HG02884 (cell line): Measurements from ENCODE around the gene NMT2.
"Not testable (repeated sequence)": the region's sequence is repeated elsewhere in the genome, so short reads cannot be mapped to it uniquely, and the experiment has no call there.

Source experiments
- ATAC-seq: cut with Tn5 transposase; IDR thresholded peaks from one replicate; pipeline ENCODE4 v1.9.1; 2021; ENCODE audit warnings: mild to moderate bottlenecking, moderate library complexity; ENCODE audit not compliant: unreplicated experiment

Gene NMT2

DNA sequence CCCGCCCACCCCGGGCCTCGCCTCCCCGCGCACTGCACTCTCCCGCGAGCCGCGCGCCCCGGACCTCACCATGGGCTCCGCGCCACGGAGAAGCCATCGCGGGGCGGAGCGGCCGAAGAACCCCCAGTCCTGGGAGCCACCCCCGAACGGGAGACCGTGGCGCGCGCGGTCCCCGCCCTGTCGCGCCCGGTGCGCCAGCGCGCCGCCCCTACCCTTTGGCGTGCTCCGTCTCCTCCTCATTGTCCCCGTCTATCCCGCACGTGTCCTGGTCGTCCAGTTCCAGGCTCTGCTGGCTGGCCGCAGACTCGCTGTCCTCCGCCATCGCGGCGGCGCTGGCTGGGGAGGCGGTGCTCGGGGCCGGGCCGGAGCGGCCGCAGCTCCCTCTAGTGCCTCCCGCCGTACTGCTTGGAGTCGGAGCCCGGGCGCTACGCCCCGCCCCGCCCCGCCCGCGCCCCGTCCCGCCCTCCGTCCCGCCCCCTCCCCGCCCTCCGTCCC is at the start of gene NMT2:
TSS of gene NMT2 (minus strand) at position 403 of the 495 bp plus-strand sequence. CDS start at position 322, 81 bp downstream.
- ATAC-seq, result peak; percentile 84

DNA sequence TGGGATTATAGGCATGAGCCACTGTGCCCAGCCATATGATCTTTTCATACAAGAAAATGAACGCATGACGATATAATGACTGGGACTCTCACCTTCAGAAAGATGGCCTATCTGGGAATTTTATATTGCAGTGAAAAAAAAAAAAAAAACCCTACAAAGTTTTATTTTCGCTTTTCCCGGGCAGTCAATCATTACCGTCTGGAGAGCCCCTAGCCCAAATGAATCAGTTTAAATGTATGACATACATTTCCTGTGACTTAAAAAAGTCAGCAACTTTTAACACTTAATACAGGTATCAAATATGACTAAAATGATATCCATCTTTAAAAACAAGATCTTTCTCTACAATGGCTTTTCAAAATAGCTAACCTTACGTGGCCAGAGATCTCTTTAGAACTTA is 48.2 kb upstream of the NMT2 start:
- ATAC-seq, result no peak

DNA sequence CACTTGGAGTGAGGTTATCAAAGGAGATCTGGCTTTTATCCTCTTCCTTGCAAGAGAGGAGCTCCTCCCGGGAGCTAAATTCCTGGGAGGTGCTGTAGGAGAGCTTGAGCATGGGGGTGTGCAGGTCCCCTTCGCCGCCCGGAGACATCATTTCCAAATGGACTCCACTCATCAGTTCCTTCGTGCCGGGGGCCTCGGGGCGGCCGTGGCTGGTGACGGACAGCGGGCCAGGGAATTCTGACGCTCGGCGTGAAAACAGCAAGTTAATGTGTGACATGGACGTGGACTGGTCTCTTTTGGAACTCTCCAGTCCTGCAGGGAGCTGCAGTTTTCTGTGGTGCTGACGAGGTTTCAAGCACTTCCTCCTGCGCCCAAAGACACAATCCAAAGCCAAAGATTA is 45.7 kb upstream of the NMT2 start:
- no peak for ATAC-seq

- ATAC-seq, result no peak
Measured at GRCh38 chr10:15213461-15213861, 45.0 kb upstream of the NMT2 start.

GRCh38 chr10:15211464-15211979 is 43.0 kb upstream of the NMT2 start:
- ATAC-seq, result no peak

GRCh38 chr10:15210521-15210920 is 42.0 kb upstream of the NMT2 start:
- ATAC-seq, result no peak

DNA sequence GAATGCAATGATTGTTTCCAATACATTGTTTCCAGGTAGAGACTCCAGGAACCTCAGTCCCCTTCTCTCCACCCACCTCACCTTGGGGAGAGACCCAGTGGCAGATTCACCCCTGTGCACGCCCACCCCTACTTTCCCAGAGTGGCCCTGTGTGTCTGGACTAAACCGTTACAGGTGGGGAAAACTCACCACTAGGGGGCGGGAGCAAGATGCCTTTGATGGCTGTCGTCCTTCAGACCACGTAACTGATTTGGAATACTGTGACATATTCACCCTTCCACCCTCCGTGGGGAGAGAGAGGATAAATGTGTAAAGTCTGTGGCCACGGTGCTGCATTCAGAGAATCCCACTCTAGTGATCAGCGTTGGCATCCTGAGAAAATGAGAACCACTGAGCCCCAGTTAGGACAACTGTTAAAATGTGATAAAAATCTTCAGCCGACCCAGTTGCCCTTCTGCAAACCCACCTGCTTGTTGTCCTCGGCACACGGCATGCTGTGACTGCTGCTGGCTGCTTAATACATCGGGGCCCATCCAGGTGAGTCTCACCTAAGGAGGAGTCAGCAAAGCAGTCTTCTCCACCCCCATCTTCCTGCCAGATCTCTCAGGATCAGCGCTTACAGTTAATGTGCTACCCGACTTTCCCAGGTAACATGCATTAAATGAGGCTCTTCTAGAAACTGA is 41.5 kb upstream of the NMT2 start:
- ATAC-seq, result peak; percentile 71

DNA sequence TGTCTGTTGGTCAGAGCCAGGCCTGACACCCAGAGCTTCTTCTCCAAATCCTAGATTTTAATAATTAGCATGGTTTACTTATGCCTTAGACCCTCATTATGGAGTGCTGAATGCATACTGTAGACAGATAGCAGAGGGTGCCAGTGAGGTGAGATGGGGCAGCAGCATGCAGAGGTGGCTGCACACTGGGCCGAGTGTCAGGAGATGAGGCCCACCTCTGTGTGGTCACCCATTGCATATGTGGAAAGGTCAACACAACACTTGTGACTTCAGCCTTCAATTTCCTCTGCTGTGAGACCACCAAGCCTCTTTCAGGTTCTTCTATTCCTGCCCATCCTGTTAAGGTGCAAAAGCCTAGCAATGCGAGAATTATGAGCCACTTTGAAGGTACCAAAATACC is 39.7 kb upstream of the NMT2 start:
- ATAC-seq, result no peak

- ATAC-seq, result not testable (repeated sequence)
Measured at GRCh38 chr10:15207410-15207809, 38.9 kb upstream of the NMT2 start.

DNA sequence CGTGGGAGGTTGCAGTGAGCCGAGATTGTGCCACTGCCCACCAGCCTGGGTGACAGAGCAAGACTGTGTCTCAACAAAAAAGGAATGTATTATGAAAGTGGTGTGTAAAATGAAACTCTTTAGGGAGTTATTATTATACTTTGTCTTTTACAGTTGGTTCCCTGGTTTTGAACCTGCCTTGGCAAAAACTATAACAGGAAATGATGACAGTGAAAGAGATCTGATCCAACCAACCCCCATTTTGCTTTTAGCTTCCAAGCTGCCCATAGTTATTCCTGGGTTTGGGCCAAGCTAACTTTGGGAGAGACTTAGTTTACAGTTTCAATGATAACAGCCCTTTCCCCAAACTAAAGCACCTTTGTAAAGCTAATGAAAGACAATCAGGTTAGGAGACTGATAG is 34.1 kb upstream of the NMT2 start:
- no peak for ATAC-seq

GRCh38 chr10:15202301-15202621 is 33.8 kb upstream of the NMT2 start:
- not testable (repeated sequence) for ATAC-seq

DNA sequence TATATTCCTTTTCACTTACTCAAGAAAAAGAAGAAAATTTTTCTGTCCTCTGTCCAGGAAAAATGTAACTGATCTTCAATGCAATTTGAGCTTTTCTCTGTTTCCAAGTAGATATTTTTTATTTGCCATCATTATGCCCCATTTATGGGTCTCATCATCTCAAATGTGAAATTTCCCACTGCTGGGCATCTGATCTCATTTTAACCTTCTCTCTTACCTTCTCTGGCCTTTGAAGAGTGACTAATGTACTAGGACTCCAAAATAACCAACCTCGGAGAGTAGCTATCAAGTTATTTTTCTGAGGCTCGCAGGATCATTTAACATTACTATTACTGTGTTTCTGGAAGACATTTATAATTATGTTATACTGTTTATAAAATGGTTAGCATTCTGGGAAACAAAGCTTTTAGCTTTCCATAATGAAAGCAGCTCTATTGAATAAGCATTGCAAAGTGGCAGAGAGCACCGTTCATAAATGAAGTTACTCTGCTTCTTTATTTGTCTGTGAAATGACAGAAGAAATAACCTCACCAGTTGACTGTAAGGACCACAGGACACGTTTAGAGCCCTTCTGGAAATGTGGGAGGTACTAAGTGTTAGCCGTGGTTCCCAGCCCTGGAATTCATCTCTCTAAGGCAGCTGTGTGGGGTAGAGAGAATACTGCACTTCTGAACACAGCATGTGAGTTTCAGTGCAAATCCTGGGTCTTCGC is 33.3 kb upstream of the NMT2 start:
- no peak for ATAC-seq

DNA sequence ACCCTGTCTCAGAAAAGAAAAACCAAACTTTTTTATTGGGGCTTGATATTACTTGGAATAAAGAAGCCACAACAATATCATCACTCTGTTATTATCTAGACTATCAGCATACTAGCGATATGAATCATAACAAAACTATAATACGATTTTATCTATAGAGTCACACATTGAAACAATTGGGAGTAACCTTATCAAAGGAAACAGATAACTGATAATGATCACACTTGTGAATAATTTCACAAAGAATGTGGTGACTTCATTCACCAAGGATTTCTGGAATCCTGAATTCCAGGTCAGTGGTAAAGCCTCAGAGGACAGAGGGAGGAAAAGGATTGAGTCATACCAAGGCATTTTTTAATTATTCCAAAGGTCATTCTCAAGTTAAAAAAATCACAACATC is 32.1 kb upstream of the NMT2 start:
- no peak for ATAC-seq

GRCh38 chr10:15197911-15198310 is 29.4 kb upstream of the NMT2 start:
- ATAC-seq, result no peak

- no peak for ATAC-seq
Measured at GRCh38 chr10:15197276-15197675, 28.8 kb upstream of the NMT2 start.

- ATAC-seq, result no peak
Measured at GRCh38 chr10:15196021-15196834, 27.7 kb upstream of the NMT2 start.

DNA sequence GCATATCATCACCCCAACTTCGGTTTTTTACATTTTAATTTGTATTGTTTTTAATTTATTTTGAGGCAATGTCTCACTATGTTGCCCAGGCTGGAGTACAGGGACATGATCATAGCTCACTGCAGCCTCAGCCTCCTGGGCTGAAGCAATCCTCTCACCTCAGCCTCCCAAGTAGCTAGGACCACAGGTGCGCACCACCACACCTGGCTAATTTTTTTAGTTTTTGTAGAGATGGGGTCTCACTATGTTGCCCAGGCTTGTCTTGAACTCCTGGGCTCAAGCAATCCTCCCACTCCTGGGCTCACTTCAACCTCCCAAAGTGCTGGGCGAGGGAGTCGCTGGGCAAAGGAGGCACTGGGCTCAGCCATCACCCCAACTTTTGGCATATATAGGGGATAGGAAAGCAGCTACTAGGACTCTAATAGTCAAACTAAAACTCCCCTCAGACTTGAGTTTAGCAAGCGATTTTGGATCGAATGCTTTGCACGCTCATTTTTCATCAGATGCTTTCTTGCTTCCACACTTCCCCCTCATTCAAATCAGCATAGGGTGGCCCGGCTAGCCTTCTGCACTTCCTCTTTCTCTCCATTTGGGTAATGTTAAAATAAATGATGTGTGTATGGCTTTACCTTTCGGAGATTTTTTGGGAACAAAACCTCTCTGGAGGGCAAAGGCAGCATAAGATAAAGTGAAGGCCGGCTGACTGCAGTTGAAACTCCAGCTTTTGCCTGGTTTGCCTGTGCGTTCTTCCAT is 20.8 kb upstream of the NMT2 start:
- ATAC-seq, result peak; percentile 50

GRCh38 chr10:15188603-15189002 is 20.1 kb upstream of the NMT2 start:
- no peak for ATAC-seq

DNA sequence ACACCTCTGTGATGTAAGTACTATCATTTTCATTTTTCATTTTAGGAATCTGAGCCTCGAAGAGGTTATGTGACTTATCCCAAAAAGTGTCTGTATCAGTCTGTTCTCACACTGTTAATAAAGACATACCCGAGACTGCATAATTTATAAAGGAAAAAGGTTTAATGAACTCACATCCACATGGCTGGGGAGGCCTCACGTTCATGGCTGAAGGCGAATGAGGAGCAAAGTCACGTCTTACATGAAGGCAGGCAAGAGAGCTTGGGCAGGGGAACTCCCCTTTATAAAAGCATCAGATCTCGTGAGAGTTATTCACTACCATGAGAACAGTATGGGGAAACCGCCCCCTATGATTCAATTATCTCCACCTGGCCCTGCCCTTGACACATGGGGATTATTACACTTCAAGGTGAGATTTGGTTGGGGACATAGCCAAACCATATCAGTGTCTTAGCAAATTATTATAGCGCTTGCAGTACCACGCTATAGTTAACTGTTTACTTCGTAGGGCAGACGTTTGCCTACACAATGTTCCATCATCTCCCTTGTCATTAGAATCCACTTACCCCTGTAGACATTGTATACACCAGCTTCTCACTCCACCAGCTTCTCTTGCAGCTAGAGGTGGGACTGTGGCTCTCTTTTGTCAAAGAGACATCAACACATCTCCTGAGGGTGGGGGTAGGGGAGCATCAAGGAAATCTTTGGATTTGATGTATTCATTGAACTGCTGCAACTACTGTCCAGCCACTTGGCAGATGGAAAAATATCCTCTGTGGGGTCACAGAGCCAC is 15.4 kb upstream of the NMT2 start:
- ATAC-seq, result no peak
